Lower lobe of right lung (tissue), 2 donors: ENCODE measurements around the gene HSD3B7. TPM values are rescaled to one million over a fixed set of nuclear protein-coding genes. Genes with fewer than 3 reads are reported as not detected.
A peak's percentile ranks its signal among the peaks of the same experiment; 100 is the strongest.

ENCODE experiments used
- ATAC-seq, 2 donors: fragments of 200-7000 bp; cut with Tn5 transposase; one replicate each; pipeline ENCODE4 v1.9.1; 2020 to 2022; ENCODE audit warnings: mild to moderate bottlenecking in 2 of 2, moderate library complexity in 2 of 2
- DNase-seq: peaks from one replicate; pipeline ENCODE4 v3.0.0-alpha.2; 2020
- H3K27ac ChIP-seq: fragments of 200-600 bp; one replicate; pipeline ENCODE4 v1.8.0; 2022
- H3K27me3 ChIP-seq: fragments of 200-600 bp; one replicate; pipeline ENCODE4 v1.8.0; 2022; ENCODE audit warnings: low read depth
- H3K36me3 ChIP-seq: fragments of 200-600 bp; one replicate; pipeline ENCODE4 v1.8.0; 2022; ENCODE audit warnings: mild to moderate bottlenecking
- H3K4me1 ChIP-seq: fragments of 200-600 bp; one replicate; pipeline ENCODE4 v1.8.0; 2022
- H3K4me3 ChIP-seq: fragments of 200-600 bp; one replicate; pipeline ENCODE4 v1.8.0; 2022; ENCODE audit warnings: mild to moderate bottlenecking
- H3K9me3 ChIP-seq: fragments of 200-600 bp; one replicate; pipeline ENCODE4 v1.8.0; 2022
- intact Hi-C: fragments of 100-400 bp; cut with DNase I; formaldehyde crosslinking; loops from one replicate; pipeline ENCODE4 v1.11.0; 2022
- total RNA-seq: library from RNA; stranded (reverse); fragmentation: NEBNext Ultra II Directional; extraction: Animal tissue kit (Norgen Biotek cat#: 25700); gene quantifications from one replicate; pipeline ENCODE4 v1.2.1, GENCODE V29; 2021
- TF ChIP-seq, protein P1 (sequence below): fragments of 200-600 bp; IDR thresholded peaks from one replicate; pipeline ENCODE4 v1.8.0; 2022; ENCODE audit warnings: antibody characterized with exemption, mild to moderate bottlenecking
- donor health status: DM: no; HTN: yes; CAD: no; lungs with severe emphysema.

HSD3B7 gene
- total RNA-seq, 1 donor from 2014 or later, result 23.6 TPM

DNA sequence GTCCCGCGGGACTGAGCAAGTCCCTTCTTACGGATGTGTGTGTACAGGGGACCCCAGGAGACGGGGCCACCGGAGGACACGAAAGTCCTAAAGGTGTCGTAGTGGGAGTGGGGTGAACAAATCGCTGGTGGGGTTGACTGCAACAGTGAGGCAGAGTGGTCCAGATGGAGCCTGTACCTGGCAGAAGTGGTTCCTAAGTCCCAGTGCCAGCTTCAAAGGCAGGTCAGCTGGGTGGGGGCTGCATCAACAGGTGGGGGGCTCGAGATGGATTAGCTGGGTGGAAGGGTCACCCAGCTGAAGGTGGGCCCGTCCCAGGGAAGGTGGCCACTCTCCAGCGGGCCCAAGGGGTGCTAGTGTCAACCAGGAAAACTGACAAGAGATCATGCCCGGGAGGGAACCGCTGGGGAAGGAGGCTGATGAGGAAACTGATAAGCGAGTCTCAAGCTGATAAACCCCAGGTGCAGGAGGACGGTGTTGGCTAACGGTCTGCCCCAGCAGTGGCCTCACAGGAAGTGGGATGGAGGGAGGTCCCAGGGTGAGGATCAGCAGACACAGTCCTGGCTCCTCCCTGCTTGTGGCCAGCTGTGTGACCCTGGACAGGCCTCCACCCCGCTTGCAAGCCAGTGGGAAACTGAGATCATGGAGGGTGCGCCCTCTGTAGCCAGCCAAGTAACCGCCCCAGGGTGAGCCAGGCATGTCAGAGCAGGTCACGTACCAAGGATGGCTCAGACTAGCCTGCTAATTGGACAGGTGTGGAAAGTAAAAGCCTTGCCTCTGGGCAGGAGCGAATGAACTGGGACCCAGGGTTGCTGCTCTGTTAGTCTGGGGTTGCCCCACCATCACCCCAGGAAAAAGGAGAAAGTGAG lies 35.1 kb upstream of the HSD3B7 start:
- TF ChIP-seq, protein P1, sequence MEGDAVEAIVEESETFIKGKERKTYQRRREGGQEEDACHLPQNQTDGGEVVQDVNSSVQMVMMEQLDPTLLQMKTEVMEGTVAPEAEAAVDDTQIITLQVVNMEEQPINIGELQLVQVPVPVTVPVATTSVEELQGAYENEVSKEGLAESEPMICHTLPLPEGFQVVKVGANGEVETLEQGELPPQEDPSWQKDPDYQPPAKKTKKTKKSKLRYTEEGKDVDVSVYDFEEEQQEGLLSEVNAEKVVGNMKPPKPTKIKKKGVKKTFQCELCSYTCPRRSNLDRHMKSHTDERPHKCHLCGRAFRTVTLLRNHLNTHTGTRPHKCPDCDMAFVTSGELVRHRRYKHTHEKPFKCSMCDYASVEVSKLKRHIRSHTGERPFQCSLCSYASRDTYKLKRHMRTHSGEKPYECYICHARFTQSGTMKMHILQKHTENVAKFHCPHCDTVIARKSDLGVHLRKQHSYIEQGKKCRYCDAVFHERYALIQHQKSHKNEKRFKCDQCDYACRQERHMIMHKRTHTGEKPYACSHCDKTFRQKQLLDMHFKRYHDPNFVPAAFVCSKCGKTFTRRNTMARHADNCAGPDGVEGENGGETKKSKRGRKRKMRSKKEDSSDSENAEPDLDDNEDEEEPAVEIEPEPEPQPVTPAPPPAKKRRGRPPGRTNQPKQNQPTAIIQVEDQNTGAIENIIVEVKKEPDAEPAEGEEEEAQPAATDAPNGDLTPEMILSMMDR, result peak; percentile 18
- H3K36me3 ChIP-seq, result peaks cover 1% of the 10 kb centered on the region
- ATAC-seq, result peak; percentile 41 to 65
- H3K9me3 ChIP-seq, result no peaks in the 10 kb centered on the region
- H3K4me1 ChIP-seq, result peaks cover 47% of the 10 kb centered on the region
- intact Hi-C loops, result no loop called here
- peak overlapping the region; percentile 94 for H3K27ac ChIP-seq
- H3K4me3 ChIP-seq, result peak overlapping the region; percentile 91
- H3K27me3 ChIP-seq, result no peaks in the 10 kb centered on the region
- peak; percentile 86 for DNase-seq

GRCh38 chr16:30950516-30951065 lies 34.4 kb upstream of the HSD3B7 start:
- Histone ChIP-seq H3K4me3 (peak overlapping the region; percentile 91), H3K27ac (peak overlapping the region; percentile 94), H3K27me3 (no peaks in the 10 kb centered on the region), H3K36me3 (no peaks in the 10 kb centered on the region), H3K4me1 (peaks cover 47% of the 10 kb centered on the region), H3K9me3 (no peaks in the 10 kb centered on the region)
- ATAC-seq (no peak), DNase-seq (no peak)
- TF ChIP-seq, protein P1, result no peak
- intact Hi-C loops, result no loop called here

DNA sequence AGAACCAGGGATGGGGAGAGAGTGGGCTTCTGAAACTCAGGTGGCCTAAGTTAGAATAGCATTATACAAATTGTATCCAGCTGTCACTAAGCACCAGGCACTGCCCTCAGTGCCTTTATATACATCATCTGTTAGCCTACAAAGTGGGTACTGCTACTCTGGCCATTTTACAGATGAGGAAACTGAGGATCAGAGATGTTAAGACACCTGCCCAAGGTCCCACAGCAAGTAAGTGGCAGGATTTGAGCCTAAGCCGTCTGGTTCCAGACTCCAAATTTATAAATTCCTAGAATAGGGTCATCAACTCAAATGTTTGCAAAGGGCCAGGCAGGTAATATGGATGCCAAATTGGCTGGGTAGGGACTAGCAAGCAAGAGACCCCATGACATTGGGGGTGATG lies 33.8 kb upstream of the HSD3B7 start:
- no peaks in the 10 kb centered on the region for H3K36me3 ChIP-seq
- TF ChIP-seq, protein P1, result no peak
- H3K27ac ChIP-seq, result peak overlapping the region; percentile 11
- H3K4me3 ChIP-seq, result no peak overlapping the region
- H3K4me1 ChIP-seq, result peaks cover 47% of the 10 kb centered on the region
- H3K27me3 ChIP-seq, result no peaks in the 10 kb centered on the region
- intact Hi-C loops, result no loop called here
- ATAC-seq (no peak), DNase-seq (no peak)
- H3K9me3 ChIP-seq, result no peaks in the 10 kb centered on the region

- no peak for ATAC-seq
- no peaks in the 10 kb centered on the region for H3K9me3 ChIP-seq
- peak overlapping the region; percentile 11 for H3K27ac ChIP-seq
- no peaks in the 10 kb centered on the region for H3K27me3 ChIP-seq
- no peak for DNase-seq
- intact Hi-C loops, result no loop called here
- H3K36me3 ChIP-seq, result no peaks in the 10 kb centered on the region
- TF ChIP-seq, protein P1, result no peak
- H3K4me3 ChIP-seq, result no peak overlapping the region
- peaks cover 51% of the 10 kb centered on the region for H3K4me1 ChIP-seq
Observed at GRCh38 chr16:30951750-30952149, 33.3 kb upstream of the HSD3B7 start.

GRCh38 chr16:30953111-30953510 lies 31.9 kb upstream of the HSD3B7 start:
- H3K9me3 ChIP-seq, result no peaks in the 10 kb centered on the region
- no peak overlapping the region for H3K27ac ChIP-seq
- DNase-seq (no peak), ATAC-seq (no peak)
- H3K4me1 ChIP-seq, result peaks cover 49% of the 10 kb centered on the region
- no peak overlapping the region for H3K4me3 ChIP-seq
- H3K36me3 ChIP-seq, result no peaks in the 10 kb centered on the region
- H3K27me3 ChIP-seq, result no peaks in the 10 kb centered on the region
- intact Hi-C loops, result no loop called here
- TF ChIP-seq, protein P1, result no peak
